Stimulated activated CD8-positive, alpha-beta memory T cell treated with anti-CD3 and anti-CD28 coated beads, Interleukin-4, amount 100 ng/mL, for 24 hours (primary cell): Measurements from ENCODE around the gene POC1B.

Experiments used
- DNase-seq: peaks from one replicate; pipeline ENCODE4 v3.0.0-alpha.2; 2020; ENCODE audit warnings: low read depth

Gene POC1B

DNA sequence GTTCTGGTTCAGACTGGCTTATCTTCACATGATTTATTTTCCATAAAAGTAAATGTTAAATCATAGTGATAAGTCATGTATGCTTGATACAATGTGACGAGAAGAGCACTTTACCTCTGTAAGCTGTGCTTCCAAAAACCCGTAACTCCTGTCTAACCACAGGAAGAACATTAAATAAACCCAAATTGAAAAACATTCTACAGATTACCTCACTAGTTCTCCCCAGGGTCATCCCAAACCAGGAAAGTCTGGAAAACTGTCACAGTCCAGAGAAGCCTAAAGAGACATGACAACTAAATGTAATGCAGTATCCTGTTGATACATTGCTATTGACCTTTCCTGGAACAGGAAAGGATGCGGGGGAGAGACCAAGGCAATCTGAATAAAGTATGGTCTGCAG is 141.0 kb downstream of the POC1B start:
- no peak for DNase-seq

DNA sequence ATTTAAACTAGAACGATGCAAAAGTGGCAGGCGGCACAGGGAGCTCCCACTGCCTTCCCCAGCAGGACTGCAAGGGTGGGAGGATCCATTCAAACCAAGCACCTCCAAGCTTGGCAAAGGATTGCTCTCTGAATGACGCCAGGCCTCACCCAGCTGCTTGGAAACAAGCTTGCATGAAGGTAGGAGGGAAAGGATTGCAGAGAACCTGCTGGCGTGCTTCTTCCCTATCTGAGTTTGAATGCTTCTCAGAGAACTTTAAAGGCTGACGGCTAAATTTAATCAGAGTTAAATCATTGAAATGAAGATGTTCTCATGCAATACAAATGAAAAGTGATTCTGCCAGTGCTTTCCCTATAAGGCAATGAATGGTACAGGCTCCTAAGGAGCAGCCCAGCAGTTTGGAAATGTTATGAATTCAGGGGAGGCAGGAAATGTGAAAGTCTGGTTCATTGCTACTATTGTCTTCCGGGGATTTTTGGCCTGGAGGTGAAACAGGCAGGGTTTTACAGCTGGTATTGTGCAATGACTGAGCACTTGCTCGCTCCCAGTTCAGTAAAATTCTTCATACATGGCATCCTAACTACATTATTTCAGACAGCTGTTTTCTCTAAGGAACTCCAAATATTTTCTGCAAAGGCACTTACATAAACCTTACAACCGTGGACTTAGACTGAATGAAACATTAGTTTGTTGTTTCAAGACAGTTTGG is 141.6 kb downstream of the POC1B start:
- DNase-seq = no peak

DNA sequence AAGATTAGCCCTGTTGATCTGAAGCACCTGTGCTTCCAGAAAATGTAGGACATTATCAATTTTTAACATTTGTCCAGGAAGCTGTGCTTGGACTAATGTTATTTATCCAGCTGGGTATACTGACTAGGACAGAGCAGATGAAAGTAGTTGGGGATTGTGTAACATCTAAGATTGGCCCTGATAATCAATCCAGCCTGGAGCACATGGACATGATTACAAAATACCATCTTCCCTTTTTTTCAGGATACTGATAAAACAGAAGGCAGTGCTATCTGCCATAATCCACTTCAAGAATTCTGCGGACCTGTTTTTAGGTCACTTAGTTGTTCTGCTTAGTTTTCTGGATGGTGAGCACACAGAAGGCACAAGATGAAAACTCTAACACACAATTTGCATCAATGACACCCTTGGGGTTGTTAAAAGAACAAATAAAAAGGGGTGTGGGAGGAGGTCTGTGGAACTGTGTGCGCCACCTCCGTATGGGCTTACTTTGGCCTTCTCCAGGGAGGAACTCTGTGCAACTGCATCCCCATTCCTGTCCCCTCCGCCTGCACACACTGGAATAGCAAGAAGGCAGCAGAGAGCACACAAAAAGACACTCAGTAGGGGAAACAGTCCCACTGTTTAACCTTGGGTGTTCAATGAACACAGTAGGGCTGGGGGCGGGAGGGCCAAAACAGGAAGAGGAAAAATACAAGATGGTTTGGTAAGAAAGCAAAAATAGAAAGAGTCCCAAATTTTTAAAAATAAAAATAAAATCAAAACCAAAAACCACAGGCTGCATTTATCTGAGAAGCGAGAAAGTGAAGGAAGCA is 142.4 kb downstream of the POC1B start:
- DNase-seq = no peak

DNA sequence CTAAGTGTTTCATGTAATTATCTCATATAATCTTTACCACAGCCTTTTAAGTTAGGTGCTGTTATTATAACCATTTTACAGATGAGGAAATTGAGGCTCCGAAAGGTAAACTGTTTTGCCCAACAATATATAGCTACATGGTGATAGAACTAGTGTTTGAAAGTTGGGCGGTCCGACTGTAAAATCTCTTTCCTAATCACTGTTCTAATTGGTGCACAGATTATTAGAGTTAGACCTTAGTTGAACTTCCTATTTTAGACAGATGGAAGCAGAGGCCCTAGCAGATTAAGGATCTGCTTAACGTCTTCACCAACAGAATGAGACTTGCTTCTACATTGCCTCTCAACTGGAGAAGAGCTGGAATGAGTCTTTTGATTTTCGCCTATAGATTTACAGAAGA is 143.5 kb downstream of the POC1B start:
- DNase-seq = no peak

DNA sequence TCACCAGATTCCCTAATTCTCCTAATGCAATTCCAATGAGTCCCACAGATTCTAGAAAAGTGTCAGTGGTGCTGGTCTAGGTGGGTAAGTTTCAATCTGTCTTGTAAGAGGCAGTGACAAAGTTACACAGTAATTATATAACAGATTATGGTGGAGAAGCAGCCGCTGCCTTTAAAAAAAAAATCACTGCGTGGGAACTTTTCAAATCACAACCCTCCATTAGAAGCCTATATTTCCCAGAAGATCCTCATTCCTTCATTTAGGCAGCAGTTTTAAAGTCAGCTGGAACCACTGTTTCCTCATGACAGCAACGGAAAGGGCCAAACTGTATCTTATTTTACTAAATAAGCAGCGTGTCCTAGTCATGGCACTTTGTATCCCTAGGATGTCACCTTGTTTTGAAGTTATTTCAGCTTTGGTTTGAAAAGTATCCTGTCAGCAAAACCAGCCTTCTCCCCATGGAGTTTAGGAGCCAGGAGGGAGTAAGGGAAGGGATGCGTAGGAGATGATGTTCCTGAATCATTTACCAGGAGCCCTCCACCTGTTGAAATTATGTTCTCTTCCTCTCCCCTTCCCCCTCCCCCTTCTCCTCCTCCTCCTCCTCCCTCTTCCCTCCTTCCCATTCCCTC is 145.9 kb downstream of the POC1B start:
- DNase-seq = no peak

DNA sequence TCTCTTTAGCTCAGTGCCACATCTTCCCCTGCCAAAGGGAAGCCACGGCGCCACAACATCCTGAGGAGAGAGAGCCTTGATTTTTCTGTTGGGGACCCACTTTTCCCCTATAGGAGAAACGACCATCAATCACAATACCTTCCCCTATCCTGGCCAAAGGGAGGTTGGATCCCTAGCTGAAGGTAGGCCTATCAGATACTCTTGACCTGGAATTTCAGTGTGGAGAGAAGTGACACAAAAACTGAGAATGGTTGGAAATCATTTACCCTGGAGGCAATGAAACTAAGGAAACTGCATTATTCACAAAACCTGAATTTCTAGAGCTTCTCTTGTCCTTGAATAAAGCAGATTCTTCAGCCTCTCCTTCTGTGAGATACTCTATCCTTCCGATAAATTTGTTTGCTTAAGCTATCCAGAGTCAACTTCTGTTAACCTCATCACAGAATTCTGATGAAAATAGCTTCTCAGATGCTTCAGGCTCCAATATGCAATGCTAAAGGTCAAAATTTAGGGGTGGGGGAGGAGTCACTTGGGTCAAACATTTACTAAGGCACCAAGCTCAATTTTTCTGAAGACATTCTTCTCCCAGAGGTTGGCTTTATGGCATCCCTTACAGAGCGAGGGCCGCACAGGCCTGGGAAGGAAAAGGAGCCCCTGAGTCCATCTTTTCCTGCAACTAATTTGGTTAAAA is 146.6 kb downstream of the POC1B start:
- DNase-seq = no peak

DNA sequence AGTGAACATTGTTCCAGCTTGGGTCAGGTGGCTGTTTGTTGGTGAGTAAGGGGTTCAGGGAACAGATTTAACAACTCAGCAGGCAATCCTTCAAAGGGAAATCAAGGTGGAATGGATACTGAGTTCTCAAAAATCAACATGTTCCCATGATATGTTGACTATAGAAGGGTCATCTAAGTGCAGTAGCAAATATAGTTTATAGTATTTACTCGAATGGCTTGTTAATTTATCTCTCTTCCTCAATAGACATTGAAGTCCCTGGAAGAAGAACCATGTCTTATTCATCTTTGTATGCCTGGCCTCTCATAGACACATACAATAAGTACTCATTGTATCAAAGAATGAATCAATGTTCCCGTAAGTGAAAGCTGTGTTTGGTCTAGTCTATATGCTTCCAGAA is 149.0 kb downstream of the POC1B start:
- no peak for DNase-seq

DNA sequence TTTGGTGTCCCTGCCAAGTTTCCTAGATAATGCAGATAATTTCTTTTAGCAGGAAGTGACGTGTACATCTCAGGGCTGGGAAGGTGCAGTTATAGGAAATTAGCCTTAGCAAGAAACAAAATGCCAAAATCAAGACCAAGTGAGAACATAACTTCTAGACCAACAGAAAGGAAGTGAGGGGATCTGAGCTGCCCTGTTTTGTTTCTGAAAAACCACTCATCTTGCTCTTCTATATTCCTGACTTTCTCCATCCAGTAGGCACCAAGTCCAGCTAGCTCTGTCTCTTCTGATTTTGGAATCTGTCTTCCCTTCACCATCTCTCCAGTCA is 149.7 kb downstream of the POC1B start:
- DNase-seq = no peak

DNA sequence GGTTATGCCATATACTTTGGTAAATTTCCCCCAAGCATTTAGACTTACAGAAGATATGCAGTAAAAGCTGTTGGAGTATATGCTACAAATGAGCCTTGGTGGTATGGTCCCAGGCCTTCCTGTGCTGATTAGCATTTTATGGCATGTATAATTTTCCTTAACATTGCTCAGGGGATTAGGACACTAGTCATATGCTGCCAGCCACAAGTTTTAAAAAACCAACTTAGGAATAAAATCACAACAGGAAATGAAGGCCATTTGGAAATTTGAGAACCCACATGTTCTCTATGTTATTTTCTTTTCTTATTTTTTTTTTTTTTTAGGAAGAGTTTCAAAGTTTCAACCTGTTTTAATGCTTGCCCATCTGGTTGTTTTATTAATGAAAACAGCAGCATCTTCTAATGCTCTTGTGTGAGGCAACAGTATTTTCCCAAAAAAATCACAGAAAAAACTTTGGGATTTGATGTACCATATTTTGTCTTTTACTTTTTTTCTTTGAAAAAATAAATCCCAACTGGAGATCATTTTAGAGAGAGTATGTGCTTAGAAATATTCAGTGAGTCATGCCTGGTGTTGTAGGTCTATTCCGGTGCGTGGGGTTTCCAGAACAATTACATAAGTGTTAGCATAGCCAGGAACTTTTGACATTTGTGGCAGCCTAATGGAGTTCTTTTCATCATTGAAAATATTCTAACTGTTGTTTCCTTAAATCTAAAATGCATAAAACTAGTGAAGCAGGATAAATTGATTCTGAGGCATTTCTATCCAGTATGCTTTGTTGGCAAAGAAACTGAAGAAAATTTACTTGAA is 151.9 kb downstream of the POC1B start:
- DNase-seq = no peak

DNA sequence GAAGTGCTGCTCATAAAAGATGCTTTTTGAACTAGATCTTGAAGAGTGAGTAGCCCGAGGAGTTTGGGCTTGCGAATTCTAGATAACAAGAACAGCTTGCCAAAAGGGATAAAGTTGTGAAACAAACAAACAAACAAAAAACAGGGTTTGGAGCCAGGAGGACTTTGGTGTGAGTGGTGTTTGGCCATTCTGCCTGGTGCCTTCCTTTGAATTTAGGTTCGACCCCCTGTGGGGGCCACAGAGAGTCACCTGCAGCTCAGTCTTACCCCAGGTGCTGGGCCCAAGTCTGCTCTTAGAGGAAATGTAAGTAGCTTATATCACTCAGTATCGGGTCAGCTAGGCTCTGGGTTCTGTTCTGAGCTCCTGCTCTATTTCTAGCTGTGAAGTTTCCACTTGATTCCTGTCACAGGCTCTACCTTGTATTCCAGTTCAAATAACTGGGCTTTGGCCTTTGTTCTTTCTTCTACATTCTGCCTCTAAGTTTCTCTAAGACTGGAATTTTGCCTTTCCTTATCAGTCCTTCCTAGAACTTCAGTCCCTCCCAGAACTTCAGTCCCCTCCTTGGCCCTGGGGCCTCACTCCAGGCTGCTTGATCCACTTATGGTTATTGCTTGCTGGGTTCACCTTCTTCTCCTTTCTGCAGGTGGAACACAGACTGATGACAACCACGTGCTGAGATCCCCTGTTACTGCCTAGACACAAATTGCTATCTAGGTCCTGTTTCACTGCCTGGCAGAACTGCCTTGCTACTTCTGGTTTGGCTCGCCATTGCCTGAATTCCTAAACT is 153.1 kb downstream of the POC1B start:
- DNase-seq = no peak

DNA sequence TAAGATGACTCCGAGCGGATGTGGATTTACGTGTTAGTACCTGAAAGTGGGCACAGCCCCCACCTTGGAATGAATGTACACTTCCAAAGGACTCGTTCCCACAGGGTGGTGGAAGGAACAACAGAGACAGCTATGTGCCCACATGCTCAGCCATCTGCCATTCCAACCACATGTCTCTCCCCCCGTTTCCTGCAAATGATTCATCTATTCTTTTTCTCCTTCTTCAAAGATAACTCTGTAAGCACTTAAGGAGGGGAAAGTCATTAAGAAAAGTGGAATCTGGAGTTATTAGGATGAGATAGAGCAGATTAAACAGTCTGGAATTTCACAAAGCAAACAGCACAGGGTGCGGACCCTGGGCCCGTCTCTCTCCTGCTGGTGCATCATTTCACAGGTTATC is 155.0 kb downstream of the POC1B start:
- no peak for DNase-seq

DNA sequence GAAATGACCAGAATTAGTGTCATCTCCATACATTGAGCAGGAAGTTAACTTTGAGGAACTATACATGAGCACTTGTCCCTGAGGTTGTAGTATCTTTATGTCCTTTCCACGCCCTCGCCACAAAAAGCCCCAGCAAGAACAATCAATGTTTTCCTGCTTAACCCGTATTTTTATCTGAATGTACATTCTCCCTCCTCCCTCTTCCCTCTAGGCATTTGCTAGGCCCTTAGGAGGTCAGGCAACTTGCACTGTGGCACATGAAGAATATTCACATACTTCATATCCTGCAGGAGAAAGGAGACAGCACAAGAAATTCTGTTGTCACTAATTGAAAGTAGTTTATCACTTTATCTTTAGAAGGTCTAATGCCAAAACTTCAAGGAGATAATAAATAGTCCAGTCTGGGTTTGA is 155.4 kb downstream of the POC1B start:
- no peak for DNase-seq
